IMR-90 (cell line): ENCODE measurements around the gene OGA.

Source experiments
- MAZ ChIP-seq: IDR thresholded peaks from 2 replicates; pipeline ENCODE4 v1.6.1; 2012; ENCODE audit warnings: low read depth, mild to moderate bottlenecking, low read length, improper control_type of control experiment, moderate library complexity, borderline replicate concordance
- RAD21 ChIP-seq: IDR thresholded peaks from 2 replicates; pipeline ENCODE4 v1.6.1; 2012; ENCODE audit warnings: low read length, improper control_type of control experiment
- RCOR1 ChIP-seq: IDR thresholded peaks from 2 replicates; pipeline ENCODE4 v1.6.1; 2012; ENCODE audit warnings: mild to moderate bottlenecking, low read length, improper control_type of control experiment; ENCODE audit not compliant: insufficient replicate concordance
- TF ChIP-seq, protein P1 (sequence below): conservative IDR thresholded peaks from 2 replicates; pipeline ENCODE4 v1.5.1; 2012; ENCODE audit warnings: mild to moderate bottlenecking, low read depth, low read length, improper control_type of control experiment

DNA sequence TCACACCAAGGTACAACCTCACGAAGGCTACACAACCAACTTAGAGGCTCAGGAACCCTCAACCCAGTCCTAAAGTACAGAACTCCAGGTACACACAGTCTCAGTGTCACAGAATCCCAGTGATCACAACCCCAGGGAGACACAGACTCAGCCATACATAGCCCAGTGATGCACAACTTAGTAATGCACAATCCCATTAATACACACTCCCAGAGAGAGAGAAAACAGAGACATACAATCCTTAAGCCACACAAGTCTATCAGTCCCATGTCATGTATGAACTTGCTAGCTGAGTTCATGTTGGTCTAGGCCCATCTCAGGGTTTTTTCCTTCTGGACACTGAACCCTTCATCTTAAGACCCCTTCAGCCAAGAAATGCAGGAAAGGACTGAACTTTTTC is 20.8 kb upstream of the OGA start:
- TF ChIP-seq, protein P1, sequence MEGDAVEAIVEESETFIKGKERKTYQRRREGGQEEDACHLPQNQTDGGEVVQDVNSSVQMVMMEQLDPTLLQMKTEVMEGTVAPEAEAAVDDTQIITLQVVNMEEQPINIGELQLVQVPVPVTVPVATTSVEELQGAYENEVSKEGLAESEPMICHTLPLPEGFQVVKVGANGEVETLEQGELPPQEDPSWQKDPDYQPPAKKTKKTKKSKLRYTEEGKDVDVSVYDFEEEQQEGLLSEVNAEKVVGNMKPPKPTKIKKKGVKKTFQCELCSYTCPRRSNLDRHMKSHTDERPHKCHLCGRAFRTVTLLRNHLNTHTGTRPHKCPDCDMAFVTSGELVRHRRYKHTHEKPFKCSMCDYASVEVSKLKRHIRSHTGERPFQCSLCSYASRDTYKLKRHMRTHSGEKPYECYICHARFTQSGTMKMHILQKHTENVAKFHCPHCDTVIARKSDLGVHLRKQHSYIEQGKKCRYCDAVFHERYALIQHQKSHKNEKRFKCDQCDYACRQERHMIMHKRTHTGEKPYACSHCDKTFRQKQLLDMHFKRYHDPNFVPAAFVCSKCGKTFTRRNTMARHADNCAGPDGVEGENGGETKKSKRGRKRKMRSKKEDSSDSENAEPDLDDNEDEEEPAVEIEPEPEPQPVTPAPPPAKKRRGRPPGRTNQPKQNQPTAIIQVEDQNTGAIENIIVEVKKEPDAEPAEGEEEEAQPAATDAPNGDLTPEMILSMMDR, result no peak
- no peak for TF ChIP-seq RCOR1
- no peak for TF ChIP-seq MAZ
- TF ChIP-seq RAD21, result no peak
